SH-SY5Y (cell line): ENCODE data around the gene OR6J1.

Experiments
- GATA2 ChIP-seq: IDR thresholded peaks from 2 replicates; pipeline ENCODE4 v1.6.1; 2011; ENCODE audit warnings: mild to moderate bottlenecking, low read depth, low read length
- GATA3 ChIP-seq: IDR thresholded peaks from 2 replicates; pipeline ENCODE4 v1.6.1; 2011; ENCODE audit warnings: low read depth, mild to moderate bottlenecking, low read length, moderate library complexity

- TF ChIP-seq GATA2: no peak
- no peak for TF ChIP-seq GATA3
These were observed 9.0 kb upstream of the OR6J1 start for GRCh38 chr14:22653012-22653621.
